Mucosa of descending colon (tissue), 3 donors: Measurements from ENCODE around the gene CDHR1. TPM values are rescaled to one million over a fixed set of nuclear protein-coding genes. Genes with fewer than 3 reads are reported as not detected.
A peak's percentile ranks its signal among the peaks of the same experiment; 100 is the strongest.

ENCODE experiments used
- ATAC-seq: fragments of 200-7000 bp; cut with Tn5 transposase; one replicate; pipeline ENCODE4 v1.9.1; 2020; ENCODE audit warnings: mild to moderate bottlenecking, moderate library complexity
- DNase-seq, 3 donors: peaks; one replicate each; pipeline ENCODE4 v3.0.0-alpha.2; 2020
- H3K36me3 ChIP-seq: fragments of 200-600 bp; one replicate; pipeline ENCODE4 v1.8.0; 2021; ENCODE audit warnings: low read depth, mild to moderate bottlenecking
- H3K4me1 ChIP-seq: fragments of 200-600 bp; one replicate; pipeline ENCODE4 v1.8.0; 2021; ENCODE audit warnings: low read depth, mild to moderate bottlenecking
- H3K4me3 ChIP-seq: fragments of 200-600 bp; one replicate; pipeline ENCODE4 v1.8.0; 2021; ENCODE audit warnings: mild to moderate bottlenecking
- H3K9me3 ChIP-seq: fragments of 200-600 bp; one replicate; pipeline ENCODE4 v1.8.0; 2021; ENCODE audit warnings: mild to moderate bottlenecking
- CTCF ChIP-seq: fragments of 200-600 bp; IDR thresholded peaks from one replicate; pipeline ENCODE4 v1.8.0; 2022; ENCODE audit warnings: antibody characterized with exemption, mild to moderate bottlenecking
- intact Hi-C, 2 donors: fragments of 100-400 bp; cut with DNase I in 1 of 2; cut with micrococcal nuclease in 1 of 2; formaldehyde crosslinking; loops; one replicate each; pipeline versions ENCODE4 v1.11.0 to v1.11.1; 2022; cut with DNase I, micrococcal nuclease
- total RNA-seq, 3 donors: library from RNA; stranded (reverse); fragmentation: NEBNext Ultra II Directional in 2 of 3; extraction: Animal tissue kit (Norgen Biotek cat#: 25700) in 2 of 3; gene quantifications; one replicate each; pipeline versions ENCODE4 v1.2.1 to v1.2.4, GENCODE V29; 2021 to 2023
- donor health status: DM: no; HTN: no; CAD: no; lungs with moderate emphysema.
- donor health status: DM: no; HTN: no; CAD: no.
- donor health status: DM: no; HTN: yes; CAD: no.

CDHR1 gene
- total RNA-seq, 3 donors from 2014 or later = 39.6 to 169 (median 114) TPM

DNA sequence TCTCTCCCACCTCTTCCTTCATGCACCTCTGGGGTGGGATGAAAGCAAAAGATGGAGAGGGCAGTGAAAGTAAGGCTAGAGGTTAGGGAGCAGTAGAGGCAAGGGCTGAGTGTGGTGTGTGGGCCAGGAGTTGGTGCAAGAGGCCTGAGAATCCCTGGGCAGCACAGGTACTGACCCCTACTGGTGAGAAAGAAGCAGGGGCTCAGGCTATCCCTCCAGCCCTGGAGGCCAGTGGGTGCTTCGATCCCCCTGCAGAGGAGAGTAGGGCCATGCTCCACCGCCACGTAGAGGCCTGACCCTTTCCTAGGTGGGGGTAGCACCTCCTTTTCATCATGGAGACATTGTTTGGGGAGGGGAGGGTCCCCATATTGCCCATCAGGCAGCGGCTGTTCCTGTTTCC lies 9.8 kb downstream of the CDHR1 start:
- peak; percentile 10 for TF ChIP-seq CTCF
- Histone ChIP-seq H3K4me3 (no peak overlapping the region), H3K36me3 (no peaks in the 10 kb centered on the region), H3K4me1 (peaks cover 21% of the 10 kb centered on the region), H3K9me3 (no peaks in the 10 kb centered on the region)
- intact Hi-C loops = loop anchor here (10.0 kb wide), 2 partner anchors 49 to 59 kb away; no protein-coding TSS in a partner anchor
- DNase-seq (no peak), ATAC-seq (peak; percentile 41)

- ATAC-seq = no peak
- TF ChIP-seq CTCF = no peak
- intact Hi-C loops = loop anchor here (10.0 kb wide), 2 partner anchors 50 to 60 kb away; no protein-coding TSS in a partner anchor
These were observed 10.3 kb downstream of the CDHR1 start for GRCh38 chr10:84204610-84205009.

DNA sequence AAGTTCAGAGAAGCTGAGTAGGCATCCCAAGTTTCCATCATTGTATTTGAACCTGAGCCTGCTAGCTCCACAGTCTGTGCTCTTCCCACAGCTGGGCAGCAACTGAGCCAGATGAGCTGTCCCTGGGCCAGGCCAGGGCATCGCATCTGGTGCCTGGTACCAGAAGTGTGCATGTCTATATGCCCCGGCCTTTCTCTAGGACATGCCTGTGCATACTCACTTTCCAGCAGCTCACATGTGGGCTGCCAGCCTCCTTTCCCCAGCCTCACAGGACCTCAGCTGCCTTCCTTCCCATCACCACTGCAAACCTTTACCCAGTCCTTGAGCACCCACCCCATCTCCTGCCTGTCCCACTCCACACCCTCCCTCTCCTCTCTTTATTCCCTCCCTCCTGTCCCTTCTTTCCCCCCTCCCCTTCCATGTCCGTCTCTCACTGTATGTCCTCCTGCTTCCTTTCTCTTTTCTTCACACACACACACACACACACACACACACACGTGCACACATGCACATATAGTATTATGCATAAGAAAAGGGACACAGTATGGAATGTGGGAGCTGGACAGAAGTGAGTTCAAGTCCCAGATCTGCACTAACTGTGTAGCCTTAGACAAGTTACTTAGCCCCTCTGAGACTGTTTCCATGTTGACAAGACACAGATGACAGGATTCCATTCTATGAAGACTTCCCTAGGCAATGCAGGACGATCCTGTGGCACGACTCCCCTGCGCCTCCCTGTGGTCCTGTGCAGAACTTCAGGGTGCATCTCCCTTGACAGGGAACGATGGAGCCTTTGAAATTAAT lies 10.9 kb downstream of the CDHR1 start:
- peak; percentile 62 for TF ChIP-seq CTCF
- intact Hi-C loops = loop anchor here (10.0 kb wide), 2 partner anchors 50 to 60 kb away; no protein-coding TSS in a partner anchor
- ATAC-seq = peak; percentile 70

More at GRCh38 chr10:84204610-84205009, 10.3 kb downstream of the CDHR1 start:
- H3K36me3 ChIP-seq = no peaks in the 10 kb centered on the region
- H3K9me3 ChIP-seq = no peaks in the 10 kb centered on the region
- no peak overlapping the region for H3K4me3 ChIP-seq
- no peak for DNase-seq
- peaks cover 18% of the 10 kb centered on the region for H3K4me1 ChIP-seq

GRCh38 chr10:84205853-84206525 lies 11.7 kb downstream of the CDHR1 start:
- Histone ChIP-seq H3K4me3 (no peak overlapping the region), H3K36me3 (no peaks in the 10 kb centered on the region), H3K9me3 (no peaks in the 10 kb centered on the region), H3K4me1 (peaks cover 11% of the 10 kb centered on the region)
- no peak for DNase-seq
- peak; percentile 18 for ATAC-seq
- intact Hi-C loops = loop anchor here (10.0 kb wide), 2 partner anchors 51 to 61 kb away; no protein-coding TSS in a partner anchor
- TF ChIP-seq CTCF = no peak

More for the DNA sequence above, 10.9 kb downstream of the CDHR1 start:
- Histone ChIP-seq H3K4me1 (peaks cover 14% of the 10 kb centered on the region), H3K4me3 (no peak overlapping the region), H3K9me3 (no peaks in the 10 kb centered on the region), H3K36me3 (no peaks in the 10 kb centered on the region)
- DNase-seq = peak; percentile 73 to 88 (median 86)

DNA sequence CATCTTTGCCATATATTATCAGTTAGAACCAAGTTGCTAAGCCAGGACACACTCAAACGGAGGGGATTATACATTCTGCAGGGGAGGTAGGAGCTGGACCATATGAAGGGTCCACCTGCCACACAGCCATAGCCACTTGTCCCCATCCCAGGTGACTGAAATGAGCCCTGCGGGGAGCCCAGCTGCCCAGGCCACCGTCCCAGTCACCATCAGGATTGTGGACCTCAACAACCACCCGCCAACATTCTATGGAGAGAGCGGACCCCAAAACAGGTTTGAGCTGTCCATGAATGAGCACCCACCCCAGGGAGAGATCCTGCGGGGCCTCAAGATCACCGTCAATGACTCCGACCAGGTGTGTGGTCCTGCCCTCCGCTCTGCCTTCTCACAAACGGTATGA lies 13.7 kb downstream of the CDHR1 start:
- no peak for ATAC-seq
- no peaks in the 10 kb centered on the region for H3K9me3 ChIP-seq
- no peaks in the 10 kb centered on the region for H3K4me1 ChIP-seq
- H3K4me3 ChIP-seq = no peak overlapping the region
- no peaks in the 10 kb centered on the region for H3K36me3 ChIP-seq
- DNase-seq = no peak
- intact Hi-C loops = loop anchor here (10.0 kb wide), 2 partner anchors 53 to 63 kb away; no protein-coding TSS in a partner anchor
- no peak for TF ChIP-seq CTCF
